Smooth muscle cell (in vitro differentiated cells): Measurements from ENCODE around the gene KIAA2012. TPM values are rescaled to one million over a fixed set of nuclear protein-coding genes. Genes with fewer than 3 reads are reported as not detected.
A peak's percentile ranks its signal among the peaks of the same experiment; 100 is the strongest.

Experiments used
- DNase-seq: peaks from one replicate; lab custom pipeline; 2025; ENCODE audit not compliant: unreplicated experiment; lab: John Stamatoyannopoulos, UW
- H2AFZ ChIP-seq: fragments of 200-600 bp; sonication (generic); 2 replicates; pipeline ENCODE4 v1.6.0; 2016; ENCODE audit warnings: antibody characterized with exemption, low read depth, mild to moderate bottlenecking
- H3F3A ChIP-seq: fragments of 200-600 bp; sonication (generic); 2 replicates; pipeline ENCODE4 v1.6.0; 2017; ENCODE audit warnings: antibody characterized with exemption, low read depth
- H3K27ac ChIP-seq: fragments of 200-600 bp; sonication (generic); 2 replicates; pipeline ENCODE4 v1.5.1; 2016; ENCODE audit warnings: low read depth, mild to moderate bottlenecking
- H3K27me3 ChIP-seq: fragments of 200-600 bp; sonication (generic); 2 replicates; pipeline ENCODE4 v1.6.1; 2016; ENCODE audit warnings: low read depth, mild to moderate bottlenecking
- H3K36me3 ChIP-seq: fragments of 200-600 bp; sonication (generic); 2 replicates; pipeline ENCODE4 v1.5.1; 2016; ENCODE audit warnings: low read depth
- H3K4me1 ChIP-seq: fragments of 200-600 bp; sonication (generic); 2 replicates; pipeline ENCODE4 v1.5.1; 2016; ENCODE audit warnings: low read depth
- H3K4me2 ChIP-seq: fragments of 200-600 bp; sonication (generic); 2 replicates; pipeline ENCODE4 v1.6.0; 2016; ENCODE audit warnings: mild to moderate bottlenecking
- H3K4me3 ChIP-seq: fragments of 200-600 bp; sonication (generic); 2 replicates; pipeline ENCODE4 v1.5.1; 2016; ENCODE audit warnings: mild to moderate bottlenecking
- H3K79me2 ChIP-seq: fragments of 200-600 bp; sonication (generic); 2 replicates; pipeline ENCODE4 v1.6.0; 2016; ENCODE audit warnings: low read depth, mild to moderate bottlenecking
- H3K9ac ChIP-seq: fragments of 200-600 bp; sonication (generic); 2 replicates; pipeline ENCODE4 v1.6.0; 2016; ENCODE audit warnings: low read depth
- H3K9me3 ChIP-seq: fragments of 200-600 bp; sonication (generic); replicated peaks from 2 replicates; pipeline ENCODE4 v1.5.1; 2016; ENCODE audit warnings: low read depth
- H4K20me1 ChIP-seq: fragments of 200-600 bp; sonication (generic); 2 replicates; pipeline ENCODE4 v1.6.0; 2016; ENCODE audit warnings: low read depth
- CTCF ChIP-seq: fragments of 200-600 bp; sonication (generic); IDR thresholded peaks from 2 replicates; pipeline ENCODE4 v1.5.1; 2017; ENCODE audit warnings: borderline replicate concordance, mild to moderate bottlenecking, antibody characterized with exemption; ENCODE audit not compliant: insufficient read depth, poor library complexity, severe bottlenecking
- WGBS: methylation state at CpG from one replicate; pipeline ENCODE4 v1.1.7; 2016; ENCODE audit warnings: low lambda C conversion rate; 5-methylcytosine and 5-hydroxymethylcytosine counted together
- polyA plus RNA-seq: library from polyadenylated mRNA; unstranded; fragments of >200 nt; fragmentation: Nextera tagmentation; extraction: Ambion mirVana; gene quantifications from 2 replicates; pipeline ENCODE4 v1.2.1, GENCODE V29; 2016
- total RNA-seq: library from RNA; depleted of rRNA; stranded (reverse); fragments of >200 nt; gene quantifications from 2 replicates; pipeline ENCODE4 v1.2.3, GENCODE V29; 2014

KIAA2012 gene
- total and polyA plus RNA-seq, 2 experiments from 2014 or later = not detected

- Histone ChIP-seq H3K4me2 (no peak overlapping the region), H3K4me3 (no peak overlapping the region), H2AFZ (no peak overlapping the region), H3K9ac (no peak overlapping the region), H4K20me1 (no peaks in the 10 kb centered on the region), H3K79me2 (no peaks in the 10 kb centered on the region), H3K27me3 (no peaks in the 10 kb centered on the region), H3K9me3 (no peaks in the 10 kb centered on the region), H3K27ac (no peak overlapping the region), H3K4me1 (peaks cover 12% of the 10 kb centered on the region), H3F3A (no peaks in the 10 kb centered on the region), H3K36me3 (no peaks in the 10 kb centered on the region)
- WGBS = 11% methylated on average over 2 of the region's 2 CpGs
- peak; percentile 76 for TF ChIP-seq CTCF
- DNase-seq = peak; percentile 20
These were observed 31.3 kb downstream of the KIAA2012 start for GRCh38 chr2:202104286-202104870.

- no peaks in the 10 kb centered on the region for H4K20me1 ChIP-seq
- no peak overlapping the region for H3K9ac ChIP-seq
- no peaks in the 10 kb centered on the region for H3K36me3 ChIP-seq
- no peak overlapping the region for H3K4me3 ChIP-seq
- TF ChIP-seq CTCF = no peak
- H3K9me3 ChIP-seq = no peaks in the 10 kb centered on the region
- no peak overlapping the region for H2AFZ ChIP-seq
- no peak overlapping the region for H3K27ac ChIP-seq
- no peak overlapping the region for H3K4me2 ChIP-seq
- no peak for DNase-seq
- peaks cover 9% of the 10 kb centered on the region for H3K4me1 ChIP-seq
- H3K79me2 ChIP-seq = no peaks in the 10 kb centered on the region
- no peaks in the 10 kb centered on the region for H3F3A ChIP-seq
- H3K27me3 ChIP-seq = no peaks in the 10 kb centered on the region
These were observed 32.0 kb downstream of the KIAA2012 start for GRCh38 chr2:202105025-202105424.

- no peak for TF ChIP-seq CTCF
- H3K4me1 ChIP-seq = peaks cover 1% of the 10 kb centered on the region
These were observed 35.3 kb downstream of the KIAA2012 start for GRCh38 chr2:202108345-202108744.

GRCh38 chr2:202109139-202109736 is 36.2 kb downstream of the KIAA2012 start:
- Histone ChIP-seq H3K4me3 (no peak overlapping the region), H3K36me3 (no peaks in the 10 kb centered on the region), H4K20me1 (no peaks in the 10 kb centered on the region), H3K27me3 (no peaks in the 10 kb centered on the region), H3K9me3 (no peaks in the 10 kb centered on the region), H3K4me1 (peaks cover 6% of the 10 kb centered on the region), H3K27ac (no peak overlapping the region), H3K79me2 (no peaks in the 10 kb centered on the region), H3F3A (no peaks in the 10 kb centered on the region), H3K9ac (no peak overlapping the region), H2AFZ (no peak overlapping the region), H3K4me2 (no peak overlapping the region)
- 83% methylated on average over 6 of the region's 6 CpGs for WGBS
- DNase-seq = no peak
- no peak for TF ChIP-seq CTCF

More at GRCh38 chr2:202108345-202108744, 35.3 kb downstream of the KIAA2012 start:
- Histone ChIP-seq H3K4me3 (no peak overlapping the region), H3K4me2 (no peak overlapping the region), H3K27me3 (no peaks in the 10 kb centered on the region), H3K9ac (no peak overlapping the region), H3K36me3 (no peaks in the 10 kb centered on the region), H3F3A (no peaks in the 10 kb centered on the region), H2AFZ (no peak overlapping the region), H3K27ac (no peak overlapping the region), H4K20me1 (no peaks in the 10 kb centered on the region), H3K79me2 (no peaks in the 10 kb centered on the region), H3K9me3 (no peaks in the 10 kb centered on the region)
- 97% methylated on average over 3 of the region's 3 CpGs for WGBS
- DNase-seq = no peak
